GM18868 (cell line): ENCODE data around the gene TMEM131L.
"Not testable (repeated sequence)": the region's sequence is repeated elsewhere in the genome, so short reads cannot be mapped to it uniquely, and the experiment has no call there.

Source experiments
- ATAC-seq: cut with Tn5 transposase; IDR thresholded peaks from one replicate; pipeline ENCODE4 v1.9.1; 2021; ENCODE audit warnings: mild to moderate bottlenecking, moderate library complexity; ENCODE audit not compliant: unreplicated experiment

TMEM131L gene

GRCh38 chr4:153609070-153609469 is 142.9 kb downstream of the TMEM131L start:
- not testable (repeated sequence) for ATAC-seq

GRCh38 chr4:153610623-153611376 is 144.6 kb downstream of the TMEM131L start:
- no peak for ATAC-seq

GRCh38 chr4:153611679-153612078 is 145.5 kb downstream of the TMEM131L start:
- ATAC-seq: no peak

GRCh38 chr4:153612878-153613277 is 146.7 kb downstream of the TMEM131L start:
- ATAC-seq: no peak

GRCh38 chr4:153616006-153616555 is 149.9 kb downstream of the TMEM131L start:
- no peak for ATAC-seq

- no peak for ATAC-seq
Observed at GRCh38 chr4:153618833-153619232, 152.7 kb downstream of the TMEM131L start.

- ATAC-seq: no peak
Observed at GRCh38 chr4:153619811-153620210, 153.7 kb downstream of the TMEM131L start.

GRCh38 chr4:153620352-153620751 is 154.2 kb downstream of the TMEM131L start:
- ATAC-seq: no peak

- no peak for ATAC-seq
Observed at GRCh38 chr4:153622093-153622492, 155.9 kb downstream of the TMEM131L start.

GRCh38 chr4:153622778-153623240 is 156.6 kb downstream of the TMEM131L start:
- no peak for ATAC-seq

GRCh38 chr4:153623491-153623890 is 157.3 kb downstream of the TMEM131L start:
- no peak for ATAC-seq

- ATAC-seq: no peak
Observed at GRCh38 chr4:153628796-153629315, 162.7 kb downstream of the TMEM131L start.

GRCh38 chr4:153629776-153630175 is 163.6 kb downstream of the TMEM131L start:
- ATAC-seq: no peak

- ATAC-seq: no peak
Observed at GRCh38 chr4:153634738-153635353, 168.7 kb downstream of the TMEM131L start.

- no peak for ATAC-seq
Observed at GRCh38 chr4:153635846-153636245, 169.7 kb downstream of the TMEM131L start.

- no peak for ATAC-seq
Observed at GRCh38 chr4:153637201-153637600, 171.0 kb downstream of the TMEM131L start.

GRCh38 chr4:153638011-153638410 is 171.9 kb downstream of the TMEM131L start:
- no peak for ATAC-seq

- ATAC-seq: no peak
Observed at GRCh38 chr4:153638999-153639398, 172.8 kb downstream of the TMEM131L start.

- no peak for ATAC-seq
Observed at GRCh38 chr4:153639833-153640802, 174.0 kb downstream of the TMEM131L start.

GRCh38 chr4:153641532-153641931 is 175.4 kb downstream of the TMEM131L start:
- ATAC-seq: no peak
